Epithelial cell of proximal tubule (primary cell): Measurements from ENCODE around the gene KRT25. TPM values are rescaled to one million over a fixed set of nuclear protein-coding genes. Genes with fewer than 3 reads are reported as not detected.

Experiments
- DNase-seq: peaks from one replicate; pipeline ENCODE4 v3.0.0-alpha.2; 2011; ENCODE audit warnings: low read depth
- H3K4me3 ChIP-seq: 2 replicates; pipeline ENCODE4 v1.5.1; 2011; ENCODE audit warnings: low read depth, mild to moderate bottlenecking, low read length
- CTCF ChIP-seq: conservative IDR thresholded peaks from 2 replicates; pipeline ENCODE4 v1.5.1; 2012; ENCODE audit warnings: low read depth, mild to moderate bottlenecking, low read length
- total RNA-seq: library from RNA; depleted of rRNA; stranded (reverse); fragments of >200 nt; gene quantifications from 2 replicates; pipeline ENCODE4 v1.2.3, GENCODE V29; 2015

KRT25 gene
- total RNA-seq, 1 donor from 2014 or later = 0.17 TPM

DNA sequence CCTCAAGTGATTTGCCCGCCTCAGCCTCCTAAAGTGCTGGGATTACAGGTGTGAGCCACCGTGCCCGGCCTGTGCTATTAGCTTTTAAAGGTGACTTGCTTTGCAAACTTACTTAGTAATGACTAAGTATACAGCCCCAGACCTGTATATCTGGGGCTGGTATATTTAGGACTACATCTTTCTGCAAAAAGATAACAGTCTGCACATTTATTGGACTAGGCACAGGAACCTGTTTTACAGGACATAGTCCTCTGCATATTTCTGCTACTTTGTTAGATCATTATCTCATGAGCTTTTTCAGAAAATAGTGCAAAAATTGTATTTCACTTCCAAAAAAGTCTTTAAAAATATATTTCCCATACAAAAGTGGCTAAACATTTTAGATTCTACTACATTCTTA is 52.9 kb downstream of the KRT25 start:
- H3K4me3 ChIP-seq = no peak overlapping the region
- no peak for TF ChIP-seq CTCF
- DNase-seq = no peak

GRCh38 chr17:40699853-40700252 is 55.3 kb downstream of the KRT25 start:
- H3K4me3 ChIP-seq = no peak overlapping the region
- TF ChIP-seq CTCF = no peak
- no peak for DNase-seq

GRCh38 chr17:40699371-40699770 is 55.8 kb downstream of the KRT25 start:
- H3K4me3 ChIP-seq = no peak overlapping the region
- no peak for DNase-seq
- TF ChIP-seq CTCF = no peak

Other genes starting within 250 kb of the KRT25 start
- not detected in 2 replicates for gene CCR7, start 189.9 kb downstream of the KRT25 start, total RNA-seq
- 118 and 123 TPM in 2 replicates for gene SMARCE1, start 107.5 kb downstream of the KRT25 start, total RNA-seq
- not detected in 2 replicates for gene KRT222, start 90.2 kb downstream of the KRT25 start, total RNA-seq
- not detected in 2 replicates for gene KRT24, start 51.6 kb downstream of the KRT25 start, total RNA-seq
- not detected in 2 replicates for gene KRT26, start 16.9 kb upstream of the KRT25 start, total RNA-seq
- not detected in 2 replicates for gene KRT27, start 27.2 kb upstream of the KRT25 start, total RNA-seq
- gene KRT28, start 44.6 kb upstream of the KRT25 start, total RNA-seq = not detected in 2 replicates
- 10.8 and 22.6 TPM in 2 replicates for gene KRT10, start 67.3 kb upstream of the KRT25 start, total RNA-seq
- not detected in 2 replicates for gene KRT12, start 111.9 kb upstream of the KRT25 start, total RNA-seq
- gene KRT20, start 129.9 kb upstream of the KRT25 start, total RNA-seq = not detected in 2 replicates
- gene KRT23, start 182.3 kb upstream of the KRT25 start, total RNA-seq = 13.4 and 17.1 TPM in 2 replicates
- not detected in 2 replicates for gene KRT39, start 211.6 kb upstream of the KRT25 start, total RNA-seq
- not detected in 2 replicates for gene KRT40, start 229.0 kb upstream of the KRT25 start, total RNA-seq
- not detected in 2 replicates for gene KRTAP3-3, start 238.8 kb upstream of the KRT25 start, total RNA-seq
- gene KRTAP3-2, start 244.6 kb upstream of the KRT25 start, total RNA-seq = not detected in 2 replicates